ENCODE results near the gene QPCT.

- TF ChIP-seq, protein P1, sequence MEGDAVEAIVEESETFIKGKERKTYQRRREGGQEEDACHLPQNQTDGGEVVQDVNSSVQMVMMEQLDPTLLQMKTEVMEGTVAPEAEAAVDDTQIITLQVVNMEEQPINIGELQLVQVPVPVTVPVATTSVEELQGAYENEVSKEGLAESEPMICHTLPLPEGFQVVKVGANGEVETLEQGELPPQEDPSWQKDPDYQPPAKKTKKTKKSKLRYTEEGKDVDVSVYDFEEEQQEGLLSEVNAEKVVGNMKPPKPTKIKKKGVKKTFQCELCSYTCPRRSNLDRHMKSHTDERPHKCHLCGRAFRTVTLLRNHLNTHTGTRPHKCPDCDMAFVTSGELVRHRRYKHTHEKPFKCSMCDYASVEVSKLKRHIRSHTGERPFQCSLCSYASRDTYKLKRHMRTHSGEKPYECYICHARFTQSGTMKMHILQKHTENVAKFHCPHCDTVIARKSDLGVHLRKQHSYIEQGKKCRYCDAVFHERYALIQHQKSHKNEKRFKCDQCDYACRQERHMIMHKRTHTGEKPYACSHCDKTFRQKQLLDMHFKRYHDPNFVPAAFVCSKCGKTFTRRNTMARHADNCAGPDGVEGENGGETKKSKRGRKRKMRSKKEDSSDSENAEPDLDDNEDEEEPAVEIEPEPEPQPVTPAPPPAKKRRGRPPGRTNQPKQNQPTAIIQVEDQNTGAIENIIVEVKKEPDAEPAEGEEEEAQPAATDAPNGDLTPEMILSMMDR (IDR thresholded peaks at IDR 0.05) = no peak
- no peak for TF ChIP-seq POLR2A (IDR thresholded peaks at IDR 0.05)
- TF ChIP-seq POLR2AphosphoS5 (IDR thresholded peaks at IDR 0.05; ENCODE audit: insufficient read depth in 1 of 2, low read depth in 1 of 2) = no peak
These were observed 22.9 kb downstream of the QPCT start for GRCh38 chr2:37367310-37367709.
